Naive B cell (primary cell): ENCODE results near the gene HAT1. TPM values are rescaled to one million over a fixed set of nuclear protein-coding genes. Genes with fewer than 3 reads are reported as not detected.
A peak's percentile ranks its signal among the peaks of the same experiment; 100 is the strongest.

Experiments
- ATAC-seq, 2 donors: fragments of 150-1000 bp; cut with Tn5 transposase; 2 replicates each; pipeline ENCODE4 v1.10.0; 2021; ENCODE audit warnings: low read depth in 2 of 2, mild to moderate bottlenecking in 2 of 2, moderate library complexity in 2 of 2
- DNase-seq: peaks from one replicate; pipeline ENCODE4 v3.0.0; 2022
- H3K27ac Mint-ChIP-seq, 6 donors: one replicate each; pipeline ENCODE4 v1.8.0; 2020 to 2022; ENCODE audit warnings: mild to moderate bottlenecking in 6 of 6, mixed read lengths in 6 of 6, moderate library complexity in 5 of 6, inconsistent platforms in 2 of 6
- H3K27me3 Mint-ChIP-seq, 3 donors: one replicate each; pipeline ENCODE4 v1.8.0; 2021 to 2022; ENCODE audit warnings: mixed read lengths in 3 of 3, mild to moderate bottlenecking in 1 of 3
- H3K36me3 Mint-ChIP-seq, 2 donors: one replicate each; pipeline ENCODE4 v1.8.0; 2020 to 2022; ENCODE audit warnings: mixed read lengths in 2 of 2, inconsistent platforms in 1 of 2, mild to moderate bottlenecking in 1 of 2
- H3K4me1 Mint-ChIP-seq, 3 donors: one replicate each; pipeline ENCODE4 v1.8.0; 2020 to 2022; ENCODE audit warnings: mixed read lengths in 3 of 3, inconsistent platforms in 1 of 3, mild to moderate bottlenecking in 1 of 3, moderate library complexity in 1 of 3
- H3K4me3 Mint-ChIP-seq, 8 donors: one replicate each; pipeline ENCODE4 v1.8.0; 2020 to 2022; ENCODE audit warnings: mild to moderate bottlenecking in 8 of 8, mixed read lengths in 8 of 8, moderate library complexity in 8 of 8, inconsistent platforms in 2 of 8
- H3K9me3 Mint-ChIP-seq, 7 donors: one replicate each; pipeline ENCODE4 v1.8.0; 2020 to 2022; ENCODE audit warnings: mixed read lengths in 7 of 7, mild to moderate bottlenecking in 5 of 7, inconsistent platforms in 2 of 7, moderate library complexity in 1 of 7
- polyA plus RNA-seq, 6 donors: library from polyadenylated mRNA; unstranded; fragments of 300-500 nt; fragmentation: Illumina TruSeq; gene quantifications; one replicate each; pipeline ENCODE4 v1.2.3, GENCODE V29; 2021; ENCODE audit warnings: low read depth in 6 of 6

HAT1 gene
- polyA plus RNA-seq, 6 donors from 2014 or later = 68.9 to 128 (median 75.4) TPM

- Mint-ChIP-seq H3K27me3 (no peaks in the 10 kb centered on the region), H3K4me3 (no peak overlapping the region), H3K9me3 (no peaks in the 10 kb centered on the region), H3K4me1 (peaks cover 6 to 41% (median 19%) of the 10 kb centered on the region in 3 donors), H3K36me3 (peaks cover 9 to 10% of the 10 kb centered on the region in 2 donors), H3K27ac (peak overlapping the region in 1 of 6 donors; percentile 37)
- DNase-seq (no peak), ATAC-seq (no peak)
These were observed 8.1 kb downstream of the HAT1 start for GRCh38 chr2:171930385-171930784.

- H3K27ac Mint-ChIP-seq = no peak overlapping the region
- no peaks in the 10 kb centered on the region for H3K9me3 Mint-ChIP-seq
- peaks cover 25 to 31% (median 28%) of the 10 kb centered on the region in 3 donors for H3K4me1 Mint-ChIP-seq
- ATAC-seq (no peak), DNase-seq (no peak)
- H3K36me3 Mint-ChIP-seq = peaks cover 13 to 18% of the 10 kb centered on the region in 2 donors
- no peaks in the 10 kb centered on the region for H3K27me3 Mint-ChIP-seq
- H3K4me3 Mint-ChIP-seq = no peak overlapping the region
These were observed 16.9 kb downstream of the HAT1 start for GRCh38 chr2:171939058-171939742.

- Mint-ChIP-seq H3K4me1 (peaks cover 22 to 28% (median 28%) of the 10 kb centered on the region in 3 donors), H3K4me3 (no peak overlapping the region), H3K36me3 (peaks cover 10 to 13% of the 10 kb centered on the region in 2 donors), H3K9me3 (no peaks in the 10 kb centered on the region), H3K27me3 (no peaks in the 10 kb centered on the region), H3K27ac (no peak overlapping the region)
- ATAC-seq = no peak
- DNase-seq = no peak
These were observed 17.4 kb downstream of the HAT1 start for GRCh38 chr2:171939743-171940071.

GRCh38 chr2:171941316-171941699 lies 19.0 kb downstream of the HAT1 start:
- no peak overlapping the region for H3K27ac Mint-ChIP-seq
- H3K9me3 Mint-ChIP-seq = no peaks in the 10 kb centered on the region
- H3K4me3 Mint-ChIP-seq = no peak overlapping the region
- peaks cover 4 to 13% of the 10 kb centered on the region in 2 donors for H3K36me3 Mint-ChIP-seq
- no peaks in the 10 kb centered on the region for H3K27me3 Mint-ChIP-seq
- peaks cover 16 to 18% (median 17%) of the 10 kb centered on the region in 3 donors for H3K4me1 Mint-ChIP-seq
- no peak for ATAC-seq
- no peak for DNase-seq

- Mint-ChIP-seq H3K27ac (no peak overlapping the region), H3K9me3 (no peaks in the 10 kb centered on the region), H3K36me3 (peaks cover 0 to 4% of the 10 kb centered on the region in 2 donors), H3K27me3 (no peaks in the 10 kb centered on the region), H3K4me3 (no peak overlapping the region), H3K4me1 (peaks cover 4 to 11% (median 6%) of the 10 kb centered on the region in 3 donors)
- ATAC-seq (no peak), DNase-seq (no peak)
These were observed 21.6 kb downstream of the HAT1 start for GRCh38 chr2:171943869-171944268.

- H3K27me3 Mint-ChIP-seq = no peaks in the 10 kb centered on the region
- peaks cover 0 to 8% (median 0%) of the 10 kb centered on the region in 3 donors for H3K4me1 Mint-ChIP-seq
- H3K36me3 Mint-ChIP-seq = peaks cover 0 to 12% of the 10 kb centered on the region in 2 donors
These were observed 30.0 kb downstream of the HAT1 start for GRCh38 chr2:171952276-171952675.

GRCh38 chr2:171952748-171953147 lies 30.5 kb downstream of the HAT1 start:
- DNase-seq (no peak), ATAC-seq (no peak)
- H3K36me3 Mint-ChIP-seq = peaks cover 0 to 12% of the 10 kb centered on the region in 2 donors
- H3K9me3 Mint-ChIP-seq = no peaks in the 10 kb centered on the region
- no peak overlapping the region for H3K27ac Mint-ChIP-seq
- no peaks in the 10 kb centered on the region for H3K27me3 Mint-ChIP-seq
- no peak overlapping the region for H3K4me3 Mint-ChIP-seq
- peaks cover 0 to 8% (median 0%) of the 10 kb centered on the region in 3 donors for H3K4me1 Mint-ChIP-seq

More at GRCh38 chr2:171952276-171952675, 30.0 kb downstream of the HAT1 start:
- H3K4me3 Mint-ChIP-seq = no peak overlapping the region
- H3K27ac Mint-ChIP-seq = no peak overlapping the region
- no peak for ATAC-seq
- DNase-seq = no peak
- no peaks in the 10 kb centered on the region for H3K9me3 Mint-ChIP-seq

- DNase-seq (no peak), ATAC-seq (no peak)
- Mint-ChIP-seq H3K36me3 (peaks cover 0 to 23% of the 10 kb centered on the region in 2 donors), H3K9me3 (no peaks in the 10 kb centered on the region), H3K4me3 (no peak overlapping the region), H3K27ac (peak overlapping the region in 1 of 6 donors; percentile 17), H3K27me3 (no peaks in the 10 kb centered on the region), H3K4me1 (peaks cover 0 to 14% (median 3%) of the 10 kb centered on the region in 3 donors)
These were observed 34.0 kb downstream of the HAT1 start for GRCh38 chr2:171956135-171956825.

- peaks cover 0 to 24% of the 10 kb centered on the region in 2 donors for H3K36me3 Mint-ChIP-seq
- no peak overlapping the region for H3K4me3 Mint-ChIP-seq
- peaks cover 0 to 14% (median 3%) of the 10 kb centered on the region in 3 donors for H3K4me1 Mint-ChIP-seq
- no peaks in the 10 kb centered on the region for H3K27me3 Mint-ChIP-seq
- H3K9me3 Mint-ChIP-seq = no peaks in the 10 kb centered on the region
- no peak for DNase-seq
- peak overlapping the region in 1 of 6 donors; percentile 8 for H3K27ac Mint-ChIP-seq
- no peak for ATAC-seq
These were observed 34.8 kb downstream of the HAT1 start for GRCh38 chr2:171957061-171957460.

GRCh38 chr2:171958475-171958874 lies 36.2 kb downstream of the HAT1 start:
- peaks cover 0 to 14% (median 3%) of the 10 kb centered on the region in 3 donors for H3K4me1 Mint-ChIP-seq
- no peak for ATAC-seq
- no peak for DNase-seq
- H3K4me3 Mint-ChIP-seq = no peak overlapping the region
- no peak overlapping the region for H3K27ac Mint-ChIP-seq
- H3K27me3 Mint-ChIP-seq = no peaks in the 10 kb centered on the region
- H3K9me3 Mint-ChIP-seq = no peaks in the 10 kb centered on the region
- H3K36me3 Mint-ChIP-seq = peaks cover 0 to 24% of the 10 kb centered on the region in 2 donors

- H3K4me1 Mint-ChIP-seq = peaks cover 0 to 14% (median 3%) of the 10 kb centered on the region in 3 donors
- peaks cover 0 to 16% of the 10 kb centered on the region in 2 donors for H3K36me3 Mint-ChIP-seq
- ATAC-seq = no peak
- no peak overlapping the region for H3K4me3 Mint-ChIP-seq
- no peaks in the 10 kb centered on the region for H3K9me3 Mint-ChIP-seq
- peak overlapping the region in 1 of 6 donors; percentile 68 for H3K27ac Mint-ChIP-seq
- no peak for DNase-seq
- H3K27me3 Mint-ChIP-seq = no peaks in the 10 kb centered on the region
These were observed 37.7 kb downstream of the HAT1 start for GRCh38 chr2:171959998-171960397.

GRCh38 chr2:171960570-171960969 lies 38.3 kb downstream of the HAT1 start:
- H3K4me3 Mint-ChIP-seq = peak overlapping the region in 1 of 8 donors; percentile 60
- peaks cover 0 to 13% of the 10 kb centered on the region in 2 donors for H3K36me3 Mint-ChIP-seq
- peaks cover 0 to 14% (median 3%) of the 10 kb centered on the region in 3 donors for H3K4me1 Mint-ChIP-seq
- H3K27ac Mint-ChIP-seq = no peak overlapping the region
- ATAC-seq (no peak), DNase-seq (no peak)
- no peaks in the 10 kb centered on the region for H3K27me3 Mint-ChIP-seq
- no peaks in the 10 kb centered on the region for H3K9me3 Mint-ChIP-seq

- Mint-ChIP-seq H3K4me1 (peaks cover 0 to 6% (median 3%) of the 10 kb centered on the region in 3 donors), H3K27ac (no peak overlapping the region), H3K27me3 (no peaks in the 10 kb centered on the region), H3K36me3 (peaks cover 0 to 21% of the 10 kb centered on the region in 2 donors), H3K4me3 (no peak overlapping the region), H3K9me3 (no peaks in the 10 kb centered on the region)
- no peak for DNase-seq
- ATAC-seq = no peak
These were observed 40.9 kb downstream of the HAT1 start for GRCh38 chr2:171963198-171963597.

- no peaks in the 10 kb centered on the region for H3K9me3 Mint-ChIP-seq
- H3K27ac Mint-ChIP-seq = no peak overlapping the region
- no peak for DNase-seq
- no peak for ATAC-seq
- H3K27me3 Mint-ChIP-seq = no peaks in the 10 kb centered on the region
- H3K36me3 Mint-ChIP-seq = peaks cover 0 to 29% of the 10 kb centered on the region in 2 donors
- no peak overlapping the region for H3K4me3 Mint-ChIP-seq
- H3K4me1 Mint-ChIP-seq = peaks cover 0 to 6% (median 0%) of the 10 kb centered on the region in 3 donors
These were observed 42.0 kb downstream of the HAT1 start for GRCh38 chr2:171964308-171964707.
